Measurements from ENCODE around the gene BMERB1.

The BMERB1 gene

GRCh38 chr16:15611610-15612009 lies 177.2 kb downstream of the BMERB1 start:
- no peak for DNase-seq (ENCODE audit: low read depth in 2 of 2)

GRCh38 chr16:15613676-15614075 lies 179.3 kb downstream of the BMERB1 start:
- no peak for DNase-seq (ENCODE audit: low read depth in 2 of 2)

- DNase-seq (ENCODE audit: low read depth in 2 of 2): no peak
Measured at GRCh38 chr16:15616012-15616411, 181.6 kb downstream of the BMERB1 start.

- DNase-seq (ENCODE audit: low read depth in 2 of 2): no peak
Measured at GRCh38 chr16:15616475-15617165, 182.2 kb downstream of the BMERB1 start.

GRCh38 chr16:15617901-15618300 lies 183.5 kb downstream of the BMERB1 start:
- DNase-seq (ENCODE audit: low read depth in 2 of 2): no peak

- no peak for DNase-seq (ENCODE audit: low read depth in 2 of 2)
Measured at GRCh38 chr16:15618392-15618791, 184.0 kb downstream of the BMERB1 start.

- DNase-seq (ENCODE audit: low read depth in 2 of 2): no peak
Measured at GRCh38 chr16:15620611-15621195, 186.3 kb downstream of the BMERB1 start.

- DNase-seq (ENCODE audit: low read depth in 2 of 2): no peak
Measured at GRCh38 chr16:15621456-15621855, 187.1 kb downstream of the BMERB1 start.

GRCh38 chr16:15621889-15622288 lies 187.5 kb downstream of the BMERB1 start:
- no peak for DNase-seq (ENCODE audit: low read depth in 2 of 2)

GRCh38 chr16:15631730-15632409 lies 197.5 kb downstream of the BMERB1 start:
- DNase-seq (ENCODE audit: low read depth in 2 of 2): no peak

GRCh38 chr16:15635926-15636325 lies 201.5 kb downstream of the BMERB1 start:
- DNase-seq (ENCODE audit: low read depth in 2 of 2): no peak

- DNase-seq (ENCODE audit: low read depth in 2 of 2): no peak
Measured at GRCh38 chr16:15636392-15636873, 202.0 kb downstream of the BMERB1 start.
